GM18507 (cell line): ENCODE measurements around the gene OAF.
"Not testable (repeated sequence)": the region's sequence is repeated elsewhere in the genome, so short reads cannot be mapped to it uniquely, and the experiment has no call there.

Source experiments
- DNase-seq: peaks from one replicate; pipeline ENCODE4 v3.0.0; 2011; ENCODE audit warnings: low read depth; ENCODE audit not compliant: insufficient read length; ENCODE audit errors: extremely low spot score
- FAIRE-seq: peaks from 2 replicates; lab custom pipeline; 2011; peaks lifted over from hg19 to GRCh38; lab: Jason Lieb, UNC

The OAF gene

GRCh38 chr11:120236169-120237107 lies 25.6 kb downstream of the OAF start:
- DNase-seq (no peak), FAIRE-seq (no peak)

- FAIRE-seq: no peak
Measured at GRCh38 chr11:120238968-120239620, 28.3 kb downstream of the OAF start.

GRCh38 chr11:120239713-120240640 lies 29.1 kb downstream of the OAF start, which contains the start of gene POU2F3:
POU2F3 (plus strand) TSS chr11:120240140; CDS start chr11:120240344, 204 bp downstream.
- FAIRE-seq (no peak), DNase-seq (no peak)

More at GRCh38 chr11:120238968-120239620, 28.3 kb downstream of the OAF start:
- no peak for DNase-seq

GRCh38 chr11:120240866-120241265 lies 30.0 kb downstream of the OAF start:
- no peak for DNase-seq
- no peak for FAIRE-seq

GRCh38 chr11:120241277-120241676 lies 30.4 kb downstream of the OAF start:
- FAIRE-seq: no peak

GRCh38 chr11:120243221-120243620 lies 32.4 kb downstream of the OAF start:
- no peak for DNase-seq
- no peak for FAIRE-seq

More at GRCh38 chr11:120241277-120241676, 30.4 kb downstream of the OAF start:
- no peak for DNase-seq

- FAIRE-seq (no peak), DNase-seq (no peak)
Measured at GRCh38 chr11:120244476-120245365, 33.9 kb downstream of the OAF start.

- no peak for FAIRE-seq
- DNase-seq: no peak
Measured at GRCh38 chr11:120245434-120245833, 34.6 kb downstream of the OAF start.

- FAIRE-seq (peak; percentile 85), DNase-seq (no peak)
Measured at GRCh38 chr11:120248551-120249278, 37.9 kb downstream of the OAF start.

- no peak for DNase-seq
- FAIRE-seq: no peak
Measured at GRCh38 chr11:120249279-120250262, 38.7 kb downstream of the OAF start.

GRCh38 chr11:120253377-120253776 lies 42.5 kb downstream of the OAF start:
- FAIRE-seq, DNase-seq: not testable (repeated sequence)

- FAIRE-seq (no peak), DNase-seq (no peak)
Measured at GRCh38 chr11:120254788-120255518, 44.1 kb downstream of the OAF start.

- DNase-seq (no peak), FAIRE-seq (no peak)
Measured at GRCh38 chr11:120255519-120255866, 44.7 kb downstream of the OAF start.

- no peak for FAIRE-seq
- no peak for DNase-seq
Measured at GRCh38 chr11:120256178-120256577, 45.3 kb downstream of the OAF start.

- no peak for DNase-seq
- peak; percentile 62 for FAIRE-seq
Measured at GRCh38 chr11:120256779-120257178, 45.9 kb downstream of the OAF start.

GRCh38 chr11:120257346-120257745 lies 46.5 kb downstream of the OAF start:
- DNase-seq: no peak
- no peak for FAIRE-seq
